Globus pallidus (tissue), 1 donor: Measurements from ENCODE around the gene RPLP2.

Source experiments
- DNase-seq: peaks from one replicate; pipeline ENCODE4 v3.0.0-alpha.2; 2015; ENCODE audit warnings: low spot score

Gene RPLP2

GRCh38 chr11:850775-851763 lies 41.3 kb downstream of the RPLP2 start:
- no peak for DNase-seq

- no peak for DNase-seq
These were observed 43.0 kb downstream of the RPLP2 start for GRCh38 chr11:852762-853161.

GRCh38 chr11:853682-854448 lies 44.1 kb downstream of the RPLP2 start:
- no peak for DNase-seq

GRCh38 chr11:854601-855329 lies 45.0 kb downstream of the RPLP2 start:
- no peak for DNase-seq

GRCh38 chr11:855330-855674 lies 45.5 kb downstream of the RPLP2 start:
- DNase-seq = no peak

GRCh38 chr11:855796-856195 lies 46.0 kb downstream of the RPLP2 start:
- DNase-seq = no peak

GRCh38 chr11:856397-856796 lies 46.6 kb downstream of the RPLP2 start:
- DNase-seq = no peak

- DNase-seq = no peak
These were observed 48.4 kb downstream of the RPLP2 start for GRCh38 chr11:858053-858761.

- no peak for DNase-seq
These were observed 49.1 kb downstream of the RPLP2 start for GRCh38 chr11:858762-859339.

GRCh38 chr11:859394-860131 lies 49.8 kb downstream of the RPLP2 start:
- peak; percentile 31 for DNase-seq

GRCh38 chr11:860234-861104 lies 50.7 kb downstream of the RPLP2 start:
- DNase-seq = no peak

GRCh38 chr11:861105-861479 lies 51.3 kb downstream of the RPLP2 start:
- DNase-seq = no peak

GRCh38 chr11:862081-862661 lies 52.4 kb downstream of the RPLP2 start:
- DNase-seq = no peak
